ENCODE measurements around the gene DNMT3A.
A peak's percentile ranks its signal among the peaks of the same experiment; 100 is the strongest.

The DNMT3A gene

GRCh38 chr2:25240636-25241035, 101.1 kb downstream of the DNMT3A start:
- DNase-seq (ENCODE audit: low read depth in 3 of 3): no peak

- no peak for DNase-seq (ENCODE audit: low read depth in 3 of 3)
Measured at GRCh38 chr2:25238920-25239319, 102.8 kb downstream of the DNMT3A start.

GRCh38 chr2:25237764-25238163, 104.0 kb downstream of the DNMT3A start:
- DNase-seq (ENCODE audit: low read depth in 3 of 3): no peak

- DNase-seq (ENCODE audit: low read depth in 3 of 3): no peak
Measured at GRCh38 chr2:25236736-25237135, 105.0 kb downstream of the DNMT3A start.

GRCh38 chr2:25234738-25235137, 107.0 kb downstream of the DNMT3A start:
- no peak for DNase-seq (ENCODE audit: low read depth in 3 of 3)

GRCh38 chr2:25233916-25234605, 107.7 kb downstream of the DNMT3A start:
- no peak for DNase-seq (ENCODE audit: low read depth in 3 of 3)

- no peak for DNase-seq (ENCODE audit: low read depth in 3 of 3)
Measured at GRCh38 chr2:25232248-25232825, 109.4 kb downstream of the DNMT3A start.

- no peak for DNase-seq (ENCODE audit: low read depth in 3 of 3)
Measured at GRCh38 chr2:25230948-25231311, 110.8 kb downstream of the DNMT3A start.

- DNase-seq (ENCODE audit: low read depth in 3 of 3): no peak
Measured at GRCh38 chr2:25230198-25230947, 111.4 kb downstream of the DNMT3A start.

GRCh38 chr2:25229279-25230197, 112.2 kb downstream of the DNMT3A start:
- no peak for DNase-seq (ENCODE audit: low read depth in 3 of 3)

GRCh38 chr2:25228848-25229278, 112.9 kb downstream of the DNMT3A start:
- no peak for DNase-seq (ENCODE audit: low read depth in 3 of 3)

GRCh38 chr2:25227576-25227975, 114.1 kb downstream of the DNMT3A start:
- no peak for DNase-seq (ENCODE audit: low read depth in 3 of 3)

GRCh38 chr2:25226827-25227226, 114.9 kb downstream of the DNMT3A start:
- DNase-seq (ENCODE audit: low read depth in 3 of 3): no peak

GRCh38 chr2:25222477-25223121, 119.1 kb downstream of the DNMT3A start:
- DNase-seq (ENCODE audit: low read depth in 3 of 3): no peak

GRCh38 chr2:25221579-25221978, 120.1 kb downstream of the DNMT3A start:
- DNase-seq (ENCODE audit: low read depth in 3 of 3): no peak

- no peak for DNase-seq (ENCODE audit: low read depth in 3 of 3)
Measured at GRCh38 chr2:25220313-25220712, 121.4 kb downstream of the DNMT3A start.

- DNase-seq (ENCODE audit: low read depth in 3 of 3): no peak
Measured at GRCh38 chr2:25219621-25220020, 122.1 kb downstream of the DNMT3A start.

- DNase-seq (ENCODE audit: low read depth in 3 of 3): no peak
Measured at GRCh38 chr2:25218100-25218499, 123.6 kb downstream of the DNMT3A start.

GRCh38 chr2:25215948-25216679, 125.6 kb downstream of the DNMT3A start:
- DNase-seq (ENCODE audit: low read depth in 3 of 3): peak; percentile 65 to 76 (median 75)

- no peak for DNase-seq (ENCODE audit: low read depth in 3 of 3)
Measured at GRCh38 chr2:25215232-25215631, 126.5 kb downstream of the DNMT3A start.

- DNase-seq (ENCODE audit: low read depth in 3 of 3): no peak
Measured at GRCh38 chr2:25213229-25213628, 128.5 kb downstream of the DNMT3A start.
